B cell (primary cell): ENCODE data around the gene PTPN1. TPM values are rescaled to one million over a fixed set of nuclear protein-coding genes. Genes with fewer than 3 reads are reported as not detected.

Experiments
- ATAC-seq: fragments of 200-7000 bp; cut with Tn5 transposase; one replicate; pipeline ENCODE4 v1.10.0; 2021; ENCODE audit warnings: low read depth, mild to moderate bottlenecking, moderate number of reproducible peaks, moderate library complexity
- CTCF ChIA-PET: fragments of 350-600 bp; sonication (Branson Sonifier 250); formaldehyde crosslinking; loops from one replicate; lab custom pipeline; 2021; ENCODE audit warnings: antibody characterized with exemption, inconsistent platforms; lab: Charles Lee
- POLR2A ChIA-PET: fragments of 350-600 bp; sonication (Branson Sonifier 250); formaldehyde crosslinking; loops from one replicate; lab custom pipeline; 2021; ENCODE audit warnings: antibody characterized with exemption; lab: Charles Lee
- DNase-seq: peaks from one replicate; pipeline ENCODE4 v3.0.0; 2013
- H2AFZ ChIP-seq: 2 replicates; pipeline ENCODE4 v1.6.1; 2012; ENCODE audit warnings: mild to moderate bottlenecking, low read depth, low read length; ENCODE audit not compliant: insufficient read depth, poor library complexity, severe bottlenecking
- H3K27ac ChIP-seq, 2 donors: 1 replicate in 1 of 2; 2 replicates in 1 of 2; pipeline ENCODE4 v1.5.1; 2012 to 2013; ENCODE audit warnings: low read length in 2 of 2, mild to moderate bottlenecking in 2 of 2, moderate library complexity in 1 of 2
- H3K27me3 ChIP-seq, 4 experiments: fragments of 200-600 bp in 1 of 4; sonication (generic) in 1 of 4; replicated peaks in 1 of 4; 1 replicate in 2 of 4; 2 replicates in 2 of 4; pipeline versions ENCODE4 v1.6.1 to v1.7.0; 2013 to 2016; ENCODE audit warnings: low read length in 3 of 4, mild to moderate bottlenecking in 2 of 4, mixed read lengths in 1 of 4, moderate library complexity in 1 of 4; ENCODE audit not compliant: insufficient read depth in 4 of 4, control insufficient read depth in 3 of 4; ENCODE audit errors: control extremely low read depth in 1 of 4
- H3K36me3 ChIP-seq, 2 experiments: replicated peaks in 1 of 2; 1 replicate in 1 of 2; 2 replicates in 1 of 2; pipeline versions ENCODE4 v1.6.1 to v1.7.1; 2013; ENCODE audit warnings: low read length in 1 of 2; ENCODE audit not compliant: insufficient read depth in 2 of 2, control insufficient read depth in 1 of 2; ENCODE audit errors: control extremely low read depth in 1 of 2, extremely low read depth in 1 of 2
- H3K4me1 ChIP-seq, 2 donors: fragments of 200-600 bp in 1 of 2; sonication (generic) in 1 of 2; 1 replicate in 1 of 2; 2 replicates in 1 of 2; pipeline versions ENCODE4 v1.5.1 to v1.6.1; 2013 to 2017; ENCODE audit warnings: low read length in 2 of 2; ENCODE audit not compliant: control insufficient read depth in 2 of 2, insufficient read depth in 2 of 2
- H3K4me2 ChIP-seq: replicated peaks from 2 replicates; pipeline ENCODE3; 2012; ENCODE audit warnings: mild to moderate bottlenecking, low read depth, low read length; ENCODE audit not compliant: poor library complexity, severe bottlenecking
- H3K4me3 ChIP-seq, 5 experiments: fragments of 200-600 bp in 1 of 5; sonication (generic) in 1 of 5; 1 replicate in 3 of 5; 2 replicates in 2 of 5; pipeline versions ENCODE4 v1.5.1 to v1.7.0; 2011 to 2016; ENCODE audit warnings: low read length in 4 of 5, mild to moderate bottlenecking in 4 of 5, low read depth in 2 of 5, control low read depth in 1 of 5, moderate library complexity in 1 of 5; ENCODE audit not compliant: insufficient read depth in 1 of 5; ENCODE audit errors: control extremely low read depth in 1 of 5, extremely low read depth in 1 of 5
- H3K79me2 ChIP-seq: fragments of 200-600 bp; sonication (generic); one replicate; pipeline ENCODE4 v1.6.0; 2016; ENCODE audit warnings: low read length; ENCODE audit not compliant: control insufficient read depth, insufficient read depth
- H3K9ac ChIP-seq: fragments of 200-600 bp; sonication (generic); 2 replicates; pipeline ENCODE4 v1.6.1; 2017; ENCODE audit warnings: mild to moderate bottlenecking, low read length, moderate library complexity
- H3K9me3 ChIP-seq, 3 donors: one replicate each; pipeline versions ENCODE4 v1.6.1 to v1.7.1; 2013; ENCODE audit warnings: low read length in 2 of 3; ENCODE audit not compliant: control insufficient read depth in 2 of 3, insufficient read depth in 1 of 3; ENCODE audit errors: control extremely low read depth in 1 of 3
- H4K20me1 ChIP-seq: 2 replicates; pipeline ENCODE4 v1.6.0; 2012; ENCODE audit warnings: mild to moderate bottlenecking, low read length; ENCODE audit not compliant: insufficient read depth, control insufficient read depth, poor library complexity, severe bottlenecking
- H3K27ac Mint-ChIP-seq: one replicate; pipeline ENCODE4 v1.8.0; 2021; ENCODE audit warnings: mixed read lengths
- H3K27me3 Mint-ChIP-seq: one replicate; pipeline ENCODE4 v1.8.0; 2021; ENCODE audit warnings: mixed read lengths
- H3K4me1 Mint-ChIP-seq: one replicate; pipeline ENCODE4 v1.8.0; 2021; ENCODE audit warnings: mixed read lengths
- H3K4me3 Mint-ChIP-seq: one replicate; pipeline ENCODE4 v1.8.0; 2021; ENCODE audit warnings: mixed read lengths
- H3K9me3 Mint-ChIP-seq: one replicate; pipeline ENCODE4 v1.8.0; 2022; ENCODE audit warnings: mixed read lengths; ENCODE audit not compliant: insufficient read depth
- EZH2 ChIP-seq: IDR thresholded peaks from 2 replicates; pipeline ENCODE4 v1.6.1; 2012; ENCODE audit warnings: borderline replicate concordance, low read depth, mild to moderate bottlenecking, moderate library complexity, low read length; ENCODE audit not compliant: insufficient read depth, poor library complexity, severe bottlenecking
- WGBS: methylation state at CpG from one replicate; pipeline ENCODE4 v1.1.5; 2013; ENCODE audit warnings: missing lambda C conversion rate; ENCODE audit not compliant: insufficient coverage; 5-methylcytosine and 5-hydroxymethylcytosine counted together
- intact Hi-C: fragments of 100-400 bp; cut with micrococcal nuclease; formaldehyde crosslinking; loops from one replicate; pipeline ENCODE4 v1.10.0; 2022
- polyA plus RNA-seq: library from polyadenylated mRNA; depleted of rRNA; stranded (reverse); fragments of >200 nt; gene quantifications from 2 replicates; pipeline ENCODE4 v1.2.3, GENCODE V29; 2012
- total RNA-seq, 2 donors: library from RNA; stranded (reverse); fragments of 120-200 nt in 1 of 2; gene quantifications; 1 replicate in 1 of 2; 2 replicates in 1 of 2; pipeline versions ENCODE4 v1.2.3 to v1.2.4, GENCODE V29; 2013 to 2022
- TF ChIP-seq, protein P1 (sequence below): fragments of 200-600 bp; IDR thresholded peaks from one replicate; pipeline ENCODE4 v1.8.0; 2022; ENCODE audit warnings: antibody characterized with exemption, mild to moderate bottlenecking

Gene PTPN1
- total and polyA plus RNA-seq, 2 donors (not counting 1 experiment from before 2014, with no cell fraction given), result 77.4 to 134 TPM

- H3K27me3 Mint-ChIP-seq, result no peaks in the 10 kb centered on the region
Observed at GRCh38 chr20:50469176-50469723, 40.9 kb upstream of the PTPN1 start.

GRCh38 chr20:50469796-50470195 lies 40.4 kb upstream of the PTPN1 start:
- intact Hi-C loops, result loop anchor here (10.0 kb wide), 1 partner anchor 265 kb away; the partner anchor contains the start of gene PARD6B
- POLR2A ChIA-PET, result no interaction called here
- DNase-seq (no peak), ATAC-seq (no peak)
- Mint-ChIP-seq H3K4me1 (peaks cover 34% of the 10 kb centered on the region), H3K4me3 (no peak overlapping the region), H3K27ac (no peak overlapping the region), H3K9me3 (no peaks in the 10 kb centered on the region), H3K27me3 (no peaks in the 10 kb centered on the region)
- CTCF ChIA-PET, result interaction anchor here (0.6 to 13.1 kb wide), 10 partner anchors 9 to 287 kb away, joined by 3 to 169 read pairs (median 6); no protein-coding TSS in a partner anchor
- H3K4me1 ChIP-seq, result peaks cover 28 to 36% of the 10 kb centered on the region in 2 donors
- H3K9me3 ChIP-seq, result no peaks in the 10 kb centered on the region
- no peak overlapping the region for H3K27ac ChIP-seq
- no peaks in the 10 kb centered on the region for H3K79me2 ChIP-seq
- no peaks in the 10 kb centered on the region for H3K36me3 ChIP-seq
- no peak overlapping the region for H3K4me3 ChIP-seq
- TF ChIP-seq EZH2, result no peak
- TF ChIP-seq, protein P1, sequence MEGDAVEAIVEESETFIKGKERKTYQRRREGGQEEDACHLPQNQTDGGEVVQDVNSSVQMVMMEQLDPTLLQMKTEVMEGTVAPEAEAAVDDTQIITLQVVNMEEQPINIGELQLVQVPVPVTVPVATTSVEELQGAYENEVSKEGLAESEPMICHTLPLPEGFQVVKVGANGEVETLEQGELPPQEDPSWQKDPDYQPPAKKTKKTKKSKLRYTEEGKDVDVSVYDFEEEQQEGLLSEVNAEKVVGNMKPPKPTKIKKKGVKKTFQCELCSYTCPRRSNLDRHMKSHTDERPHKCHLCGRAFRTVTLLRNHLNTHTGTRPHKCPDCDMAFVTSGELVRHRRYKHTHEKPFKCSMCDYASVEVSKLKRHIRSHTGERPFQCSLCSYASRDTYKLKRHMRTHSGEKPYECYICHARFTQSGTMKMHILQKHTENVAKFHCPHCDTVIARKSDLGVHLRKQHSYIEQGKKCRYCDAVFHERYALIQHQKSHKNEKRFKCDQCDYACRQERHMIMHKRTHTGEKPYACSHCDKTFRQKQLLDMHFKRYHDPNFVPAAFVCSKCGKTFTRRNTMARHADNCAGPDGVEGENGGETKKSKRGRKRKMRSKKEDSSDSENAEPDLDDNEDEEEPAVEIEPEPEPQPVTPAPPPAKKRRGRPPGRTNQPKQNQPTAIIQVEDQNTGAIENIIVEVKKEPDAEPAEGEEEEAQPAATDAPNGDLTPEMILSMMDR, result no peak
- no CpG with 5 or more reads among the region's 2 CpGs for WGBS
- no peak overlapping the region for H3K9ac ChIP-seq
- no peak overlapping the region for H2AFZ ChIP-seq
- no peak overlapping the region for H3K4me2 ChIP-seq
- H3K27me3 ChIP-seq, result peaks cover 0 to 3% (median 0%) of the 10 kb centered on the region in 4 experiments
- H4K20me1 ChIP-seq, result no peaks in the 10 kb centered on the region

More at GRCh38 chr20:50469176-50469723, 40.9 kb upstream of the PTPN1 start:
- no peaks in the 10 kb centered on the region for H3K79me2 ChIP-seq
- H3K27me3 ChIP-seq, result peaks cover 0 to 4% (median 2%) of the 10 kb centered on the region in 4 experiments
- peaks cover 36% of the 10 kb centered on the region for H3K4me1 Mint-ChIP-seq
- intact Hi-C loops, result no loop called here
- no peak overlapping the region for H3K4me3 ChIP-seq
- WGBS, result 100% methylated on average over 2 of the region's 4 CpGs
- CTCF ChIA-PET, result interaction anchor here (0.6 to 13.1 kb wide), 10 partner anchors 10 to 286 kb away, joined by 3 to 169 read pairs (median 6); no protein-coding TSS in a partner anchor
- no peaks in the 10 kb centered on the region for H3K9me3 Mint-ChIP-seq
- H3K9me3 ChIP-seq, result no peaks in the 10 kb centered on the region
- H3K4me2 ChIP-seq, result no peak overlapping the region
- H3K4me3 Mint-ChIP-seq, result no peak overlapping the region
- POLR2A ChIA-PET, result no interaction called here
- H3K27ac Mint-ChIP-seq, result no peak overlapping the region
- ATAC-seq, result no peak
- no peak overlapping the region for H2AFZ ChIP-seq
- DNase-seq, result no peak
- no peak for TF ChIP-seq EZH2
- TF ChIP-seq, protein P1, result no peak
- no peaks in the 10 kb centered on the region for H4K20me1 ChIP-seq
- peaks cover 32 to 40% of the 10 kb centered on the region in 2 donors for H3K4me1 ChIP-seq
- no peak overlapping the region for H3K27ac ChIP-seq
- H3K36me3 ChIP-seq, result no peaks in the 10 kb centered on the region
- no peak overlapping the region for H3K9ac ChIP-seq
